Inflammatory macrophage (primary cell): Measurements from ENCODE around the gene CHST12.
A peak's percentile ranks its signal among the peaks of the same experiment; 100 is the strongest.
"Not testable (repeated sequence)": the region's sequence is repeated elsewhere in the genome, so short reads cannot be mapped to it uniquely, and the experiment has no call there.

Source experiments
- DNase-seq, 2 donors: peaks; one replicate each; pipeline ENCODE4 v3.0.0-alpha.2; 2020 to 2022
- total RNA-seq, 18 experiments: gene quantifications; one replicate each; lab custom pipeline; 2026; ENCODE audit warnings: mixed read lengths in 6 of 18, inconsistent platforms in 2 of 18; lab: John Stamatoyannopoulos, UW

Gene CHST12
- total RNA-seq, result 4.8 to 17.1 (median 13.4) reads per million in 18 experiments

- DNase-seq, result peak; percentile 92 to 97
Measured at GRCh38 chr7:2403014-2403717, at the start of gene CHST12. CHST12 (plus strand) TSS chr7:2403611; CDS start chr7:2432640, 29,029 bp downstream.

- DNase-seq, result peak; percentile 84 to 92
Measured at GRCh38 chr7:2353936-2354185, 49.5 kb upstream of the CHST12 start.

- peak; percentile 91 to 93 for DNase-seq
Measured at GRCh38 chr7:2354186-2354938, 49.0 kb upstream of the CHST12 start, which contains the start of gene EIF3B. EIF3B (plus strand) TSS chr7:2354827; CDS start chr7:2354922, 95 bp downstream.

GRCh38 chr7:2354939-2355704 is 48.3 kb upstream of the CHST12 start:
- peak in 1 of 2 donors; percentile 13 for DNase-seq

GRCh38 chr7:2355705-2356008 is 47.8 kb upstream of the CHST12 start:
- DNase-seq, result no peak

GRCh38 chr7:2357165-2357564 is 46.2 kb upstream of the CHST12 start:
- no peak for DNase-seq

GRCh38 chr7:2357571-2357970 is 45.8 kb upstream of the CHST12 start:
- peak; percentile 58 to 65 for DNase-seq

- no peak for DNase-seq
Measured at GRCh38 chr7:2358968-2359527, 44.4 kb upstream of the CHST12 start.

GRCh38 chr7:2359610-2360009 is 43.8 kb upstream of the CHST12 start:
- DNase-seq, result no peak

GRCh38 chr7:2360796-2361195 is 42.6 kb upstream of the CHST12 start:
- DNase-seq, result no peak

GRCh38 chr7:2362385-2363088 is 40.9 kb upstream of the CHST12 start:
- no peak for DNase-seq

GRCh38 chr7:2369139-2369538 is 34.3 kb upstream of the CHST12 start:
- DNase-seq, result no peak

- no peak for DNase-seq
Measured at GRCh38 chr7:2371329-2371728, 32.1 kb upstream of the CHST12 start.

GRCh38 chr7:2372724-2373123 is 30.7 kb upstream of the CHST12 start:
- no peak for DNase-seq

- no peak for DNase-seq
Measured at GRCh38 chr7:2373124-2373556, 30.3 kb upstream of the CHST12 start.

- no peak for DNase-seq
Measured at GRCh38 chr7:2373646-2374045, 29.8 kb upstream of the CHST12 start.

- no peak for DNase-seq
Measured at GRCh38 chr7:2374401-2374800, 29.0 kb upstream of the CHST12 start.

- DNase-seq, result no peak
Measured at GRCh38 chr7:2374830-2375728, 28.3 kb upstream of the CHST12 start.

GRCh38 chr7:2376351-2377154 is 26.9 kb upstream of the CHST12 start:
- no peak for DNase-seq

GRCh38 chr7:2377492-2377891 is 25.9 kb upstream of the CHST12 start:
- DNase-seq, result not testable (repeated sequence)

- not testable (repeated sequence) for DNase-seq
Measured at GRCh38 chr7:2378125-2378524, 25.3 kb upstream of the CHST12 start.
